Left hindlimb (tissue), 1 donor: ENCODE results near the gene TMEM42.
A peak's percentile ranks its signal among the peaks of the same experiment; 100 is the strongest.
"Not testable (repeated sequence)": the region's sequence is repeated elsewhere in the genome, so short reads cannot be mapped to it uniquely, and the experiment has no call there.

Experiments used
- DNase-seq: peaks from one replicate; pipeline ENCODE4 v3.0.0-alpha.2; 2018

Gene TMEM42

DNA sequence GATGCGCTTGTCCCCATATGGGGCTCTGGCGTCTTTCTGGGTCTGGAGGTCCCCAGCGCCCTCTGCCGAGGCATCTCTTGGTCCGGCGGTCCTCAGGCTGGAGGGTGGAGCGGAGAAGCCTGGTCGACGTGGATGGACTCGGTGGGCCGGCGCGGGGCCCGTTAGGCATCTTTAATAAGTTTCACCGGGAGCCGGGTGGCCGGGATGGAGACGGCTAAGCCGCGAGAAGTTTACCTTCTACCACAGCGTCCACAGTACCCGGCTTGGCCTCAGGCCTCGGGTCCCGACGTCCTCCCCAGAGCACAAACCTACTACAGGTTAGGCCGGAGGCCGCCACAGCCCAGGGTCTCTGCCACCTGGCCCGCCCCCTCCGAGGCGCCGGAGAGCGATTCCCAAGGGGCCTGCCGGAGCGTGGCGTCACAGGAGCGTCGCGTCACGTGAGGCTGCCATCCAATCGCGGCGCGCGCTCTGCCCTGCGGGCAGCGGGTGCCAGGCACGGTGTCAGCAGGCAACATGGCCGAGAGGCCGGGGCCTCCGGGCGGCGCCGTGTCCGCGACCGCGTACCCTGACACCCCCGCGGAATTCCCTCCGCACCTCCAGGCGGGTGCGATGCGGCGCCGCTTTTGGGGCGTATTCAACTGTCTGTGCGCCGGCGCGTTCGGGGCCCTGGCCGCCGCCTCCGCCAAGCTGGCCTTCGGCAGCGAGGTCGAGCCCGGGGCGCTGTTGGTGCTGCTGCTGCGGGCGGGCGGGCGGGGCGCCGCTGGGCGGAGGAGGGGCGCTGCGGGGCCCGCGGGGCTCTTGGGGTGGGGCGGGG is at the start of gene TMEM42:
Gene TMEM42, plus strand, starts transcription at position 501 of the 814 bp plus-strand sequence. Its CDS starts 13 bp downstream, at position 514.
- peak; percentile 94 for DNase-seq

DNA sequence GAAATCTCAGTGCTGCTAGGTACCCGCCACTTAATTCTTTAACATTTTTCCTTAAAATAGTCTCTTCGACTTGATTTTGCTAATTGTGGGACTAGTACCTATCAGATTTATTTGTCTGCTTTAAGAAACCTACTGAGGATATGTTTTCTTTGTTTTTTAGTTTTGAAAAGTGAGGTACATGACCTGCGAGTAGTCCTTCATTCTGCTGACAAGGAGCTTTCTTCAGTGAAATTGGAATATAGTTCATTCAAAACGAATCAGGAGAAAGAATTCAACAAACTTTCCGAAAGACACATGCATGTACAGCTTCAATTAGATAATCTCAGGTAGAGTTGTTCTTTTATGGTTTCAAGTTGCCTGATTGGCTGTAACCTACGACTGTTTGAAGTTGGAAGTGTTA is 47.0 kb upstream of the TMEM42 start:
- no peak for DNase-seq

DNA sequence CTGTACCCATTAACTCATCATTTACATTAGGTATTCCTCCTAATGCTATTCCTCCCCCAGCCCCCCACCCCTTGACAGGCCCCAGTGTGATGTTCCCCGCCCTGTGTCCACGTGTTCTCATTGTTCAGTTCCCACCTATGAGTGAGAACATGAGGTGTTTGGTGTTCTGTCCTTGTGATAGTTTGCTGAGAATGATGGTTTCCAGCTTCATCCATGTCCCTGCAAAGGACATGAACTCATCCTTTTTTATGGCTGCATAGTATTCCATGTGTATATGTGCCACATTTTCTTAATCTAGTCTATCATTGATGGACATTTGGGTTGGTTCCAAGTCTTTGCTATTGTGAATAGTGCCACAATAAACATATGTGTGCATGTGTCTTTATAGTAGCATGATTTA is 45.4 kb upstream of the TMEM42 start:
- not testable (repeated sequence) for DNase-seq

DNA sequence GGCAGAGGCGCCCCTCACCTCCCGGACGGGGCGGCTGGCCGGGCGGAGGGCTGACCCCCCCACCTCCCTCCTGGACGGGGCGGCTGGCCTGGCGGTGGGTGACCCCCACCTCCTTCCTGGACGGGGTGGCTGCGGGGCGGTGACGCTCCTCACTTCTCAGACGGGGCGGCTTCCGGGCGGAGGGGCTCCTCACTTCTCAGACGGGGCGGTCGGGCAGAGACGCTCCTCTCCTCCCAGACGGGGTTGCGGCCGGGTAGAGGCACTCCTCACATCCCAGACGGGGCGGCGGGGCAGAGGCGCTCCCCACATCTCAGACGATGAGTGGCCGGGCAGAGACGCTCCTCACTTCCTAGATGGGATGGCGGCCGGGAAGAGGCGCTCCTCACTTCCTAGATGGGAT is 40.5 kb upstream of the TMEM42 start:
- not testable (repeated sequence) for DNase-seq

DNA sequence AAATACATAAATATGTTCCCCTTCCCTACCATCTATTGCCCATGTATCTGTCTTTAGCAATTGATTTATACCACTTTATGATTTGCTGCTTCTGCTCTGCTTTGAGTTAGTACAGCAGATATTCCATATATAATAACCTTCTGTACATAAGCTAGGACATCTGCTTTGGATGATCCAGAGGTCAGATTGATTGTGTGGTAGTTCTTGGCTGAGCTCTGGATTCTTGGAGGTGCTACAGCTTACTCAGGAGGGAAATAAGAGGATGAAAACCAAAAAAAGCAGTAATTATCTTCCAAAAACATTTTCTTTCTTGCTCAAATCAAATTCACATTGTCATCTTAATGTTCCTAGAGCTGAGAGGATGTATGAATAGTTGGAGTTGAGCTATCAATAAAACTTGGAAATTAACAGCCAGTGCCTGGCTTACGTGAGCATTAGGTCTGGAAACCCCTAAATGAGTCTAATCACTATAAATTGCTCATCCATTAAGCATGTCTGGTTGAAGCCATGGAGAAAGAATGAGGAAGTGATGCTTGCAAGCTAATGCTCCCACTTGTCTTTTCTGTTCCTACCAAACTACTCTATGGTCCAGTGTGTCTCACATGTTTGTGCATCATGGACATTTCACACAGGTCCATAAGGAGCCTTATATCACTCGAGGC is 36.3 kb upstream of the TMEM42 start:
- no peak for DNase-seq

DNA sequence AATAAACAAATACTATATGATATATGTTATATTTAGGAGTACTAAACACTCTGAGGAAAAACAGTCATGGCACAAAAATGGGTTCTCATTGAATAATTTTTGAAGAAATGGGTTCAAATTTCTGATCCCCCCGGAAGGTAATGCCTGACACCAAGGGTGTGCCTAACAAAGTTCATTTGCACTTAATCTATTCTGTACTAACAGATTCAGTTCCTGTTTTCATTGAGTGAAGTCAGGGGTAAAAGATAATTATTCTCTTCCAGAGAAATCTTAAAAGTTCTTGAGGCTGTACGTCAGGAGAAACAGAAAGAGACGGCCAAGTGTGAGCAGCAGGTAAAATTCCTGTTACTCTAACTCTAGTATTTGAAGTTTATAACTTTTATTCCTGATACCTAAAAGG is 34.5 kb upstream of the TMEM42 start:
- DNase-seq = no peak

DNA sequence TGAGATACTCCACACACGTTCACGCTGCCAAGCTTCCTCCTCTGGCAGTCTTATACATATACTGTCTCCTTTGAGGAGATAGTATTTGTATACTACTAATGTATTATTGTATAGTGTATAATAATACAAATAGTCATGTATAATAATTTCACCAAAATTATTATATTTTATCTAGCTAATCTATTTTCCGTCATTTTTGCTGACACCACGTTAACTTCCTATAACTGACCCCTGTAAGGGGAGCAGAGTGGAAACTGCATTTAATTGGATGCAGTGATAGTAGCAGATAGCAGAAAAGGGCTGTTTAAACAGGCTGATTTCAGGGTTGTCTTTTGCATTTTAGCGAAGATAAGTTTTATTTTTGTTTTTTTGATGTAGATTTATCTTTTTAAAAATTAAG is 30.5 kb upstream of the TMEM42 start:
- DNase-seq = no peak

DNA sequence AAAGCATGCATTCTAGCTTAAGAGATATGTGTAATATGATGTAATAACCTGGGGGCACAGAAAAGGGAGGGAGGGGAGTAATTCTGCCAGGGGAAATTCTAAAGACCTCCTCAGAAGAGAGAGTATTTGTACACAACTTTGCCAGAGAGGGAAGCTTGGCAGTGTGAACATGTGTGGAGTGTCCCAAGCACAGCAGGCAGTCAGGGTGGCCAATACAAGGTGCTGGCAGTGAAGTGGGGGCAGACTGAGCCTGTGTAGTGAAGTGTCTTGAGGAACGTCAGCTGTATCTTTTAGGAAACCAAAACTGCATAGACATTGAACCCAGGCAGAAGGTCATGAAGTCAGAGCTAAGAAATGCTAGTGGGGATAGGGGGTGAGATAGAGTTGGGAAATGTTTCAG is 29.7 kb upstream of the TMEM42 start:
- DNase-seq = no peak

DNA sequence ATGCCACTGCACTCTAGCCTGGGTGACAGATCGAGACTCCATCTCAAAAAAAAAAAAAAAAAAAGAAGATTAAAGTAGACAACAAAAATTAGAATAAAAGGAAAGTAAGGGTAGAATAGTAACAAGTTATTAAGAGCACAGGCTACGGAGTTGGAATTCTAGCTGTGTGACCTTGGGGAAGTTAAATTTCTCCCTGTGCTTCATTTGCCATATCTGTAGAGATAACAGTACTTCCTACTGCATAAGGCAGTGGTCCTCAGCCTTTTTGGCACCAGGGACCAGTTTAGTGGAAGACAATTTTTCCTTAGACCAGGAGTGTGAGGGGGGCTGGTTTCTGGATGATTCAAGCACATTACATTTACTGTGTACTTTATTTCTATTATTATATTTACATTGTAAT is 28.7 kb upstream of the TMEM42 start:
- no peak for DNase-seq

DNA sequence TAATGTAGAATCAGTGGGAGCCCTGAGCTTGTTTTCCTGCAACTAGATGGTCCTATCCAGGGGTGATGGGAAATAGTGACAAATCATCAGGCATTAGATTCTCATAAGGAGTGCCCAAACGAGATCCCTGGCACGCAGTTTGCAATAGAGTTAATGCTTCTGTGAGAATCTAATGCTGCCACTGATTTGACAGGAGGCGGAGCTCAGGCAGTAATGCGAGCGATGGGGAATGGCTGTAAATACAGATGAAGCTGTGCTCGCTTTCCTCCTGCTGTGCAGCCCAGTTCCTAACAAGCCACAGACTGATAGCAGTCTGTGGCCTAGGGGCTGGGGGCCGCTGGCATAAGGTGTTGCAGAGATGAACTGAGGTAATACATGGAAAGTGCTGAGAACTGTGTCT is 28.3 kb upstream of the TMEM42 start:
- no peak for DNase-seq

DNA sequence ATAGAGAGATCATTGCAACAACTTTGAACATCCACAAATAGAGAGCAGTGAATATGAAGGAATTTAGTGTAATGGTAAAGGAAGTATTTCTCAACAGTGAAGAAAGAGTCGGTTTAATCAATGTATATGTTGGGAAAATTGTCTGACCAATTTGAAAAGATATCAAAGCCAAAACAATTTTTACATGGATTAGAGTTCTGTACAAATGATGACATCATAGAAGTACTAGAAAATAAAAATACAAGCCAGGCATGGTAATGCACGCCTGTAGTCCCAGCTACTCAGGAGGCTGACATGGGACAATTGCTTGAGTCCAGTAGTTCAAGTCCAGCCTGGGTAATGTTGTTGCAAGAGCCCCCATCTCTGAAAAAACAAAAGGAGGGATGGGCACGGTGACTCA is 26.0 kb upstream of the TMEM42 start:
- DNase-seq = no peak

DNA sequence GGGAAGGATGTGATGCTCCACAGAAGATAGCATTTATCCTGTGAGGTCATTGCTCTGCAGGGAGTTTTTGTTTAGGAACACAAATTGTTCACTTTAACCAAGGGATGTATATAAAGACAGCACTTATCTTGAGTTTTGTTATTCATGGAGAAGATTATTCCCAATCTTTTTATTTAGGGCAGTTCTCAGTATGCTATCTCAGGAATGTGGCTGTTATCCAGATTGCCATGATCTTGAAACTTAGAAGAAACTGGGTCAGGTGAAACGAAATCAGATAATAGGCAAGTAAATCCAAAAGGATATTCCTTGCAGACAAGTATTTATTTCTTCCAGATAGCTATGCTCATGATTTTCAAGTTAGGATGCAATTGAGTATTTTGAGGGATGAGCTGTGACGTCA is 19.3 kb upstream of the TMEM42 start:
- no peak for DNase-seq

DNA sequence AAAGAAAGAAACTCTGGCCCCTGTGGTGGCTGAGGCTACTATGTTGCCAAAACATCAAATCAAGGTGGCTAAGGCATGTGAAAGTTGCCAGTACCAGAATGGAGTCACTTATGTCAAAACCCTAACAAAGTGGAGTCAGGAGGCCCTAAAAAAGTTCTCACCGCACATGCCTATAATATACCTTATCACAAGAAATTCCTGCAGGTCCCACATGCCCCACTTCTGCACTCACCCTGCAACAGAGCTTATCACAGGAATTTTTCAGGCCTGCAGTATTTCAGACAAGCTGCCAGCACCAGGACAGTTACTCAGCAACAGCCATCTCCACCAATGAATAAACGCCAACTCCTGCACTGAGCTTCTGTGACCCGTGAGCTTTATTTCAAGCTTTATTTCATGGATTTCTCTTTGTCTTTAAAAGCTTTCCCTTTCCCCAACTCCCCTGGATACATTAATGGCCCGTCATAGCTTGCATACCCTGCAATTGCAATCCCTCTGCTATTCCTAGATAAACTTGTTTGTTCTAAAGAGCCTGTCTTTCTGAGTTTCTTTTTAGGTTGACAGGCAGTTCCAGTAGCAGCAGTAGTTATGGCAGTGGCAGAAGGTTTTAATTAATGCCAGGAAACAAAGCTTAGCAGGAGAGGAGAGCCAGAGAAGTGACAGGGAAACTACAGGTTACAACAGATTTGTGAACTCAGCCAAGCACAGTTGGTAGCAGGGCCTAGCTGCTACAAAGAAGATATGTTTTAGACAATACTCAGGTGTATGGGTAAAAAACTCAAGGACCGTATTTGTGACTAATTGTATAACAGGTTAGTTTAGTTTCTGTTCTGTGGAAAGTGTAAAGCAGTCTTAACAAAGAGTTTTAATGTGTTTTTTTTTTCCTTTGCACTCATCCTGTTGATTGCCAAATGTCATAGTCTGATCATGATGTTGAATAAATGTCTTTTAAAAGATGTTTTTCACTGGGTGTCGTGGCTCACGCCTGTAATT is 15.9 kb upstream of the TMEM42 start:
- DNase-seq = no peak

DNA sequence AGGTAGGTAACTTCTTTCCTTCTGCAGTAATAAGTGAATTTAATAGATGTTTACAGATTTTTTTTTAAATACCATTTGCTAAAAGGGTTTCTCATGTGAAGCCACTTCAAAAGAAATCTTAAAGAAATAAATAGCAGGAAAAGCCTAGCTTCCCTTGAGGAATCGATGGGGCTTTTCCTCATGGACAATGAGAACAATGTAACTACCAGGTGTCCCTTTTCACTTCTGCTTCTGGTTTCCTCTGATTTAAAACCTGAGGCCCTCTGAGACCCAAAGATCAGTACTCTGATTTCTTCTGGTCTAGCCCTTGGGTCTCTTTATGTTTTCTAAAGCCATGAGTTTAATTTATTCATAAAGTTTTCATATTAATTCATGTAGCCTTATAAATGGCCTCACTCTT is 13.1 kb upstream of the TMEM42 start:
- no peak for DNase-seq

DNA sequence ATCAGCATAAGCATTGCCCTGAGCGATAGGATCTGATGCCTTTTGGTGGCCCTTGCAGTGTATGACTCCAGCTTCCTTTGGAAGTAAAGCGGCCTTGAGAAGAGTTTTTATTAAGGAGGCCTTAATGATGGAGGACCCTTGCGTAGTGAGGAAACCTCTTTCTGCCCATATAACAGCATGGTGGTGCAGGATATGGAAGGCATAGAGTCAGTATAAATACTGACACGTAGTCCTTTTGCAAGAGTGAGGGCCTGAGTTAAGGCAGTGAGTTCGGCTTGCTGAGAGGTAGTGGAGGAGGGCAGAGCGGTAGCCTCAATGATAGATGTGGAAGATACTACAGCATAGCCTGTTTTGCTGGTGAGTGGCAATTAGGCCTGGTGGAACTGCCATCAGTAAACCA is 5.0 kb upstream of the TMEM42 start:
- DNase-seq = not testable (repeated sequence)

DNA sequence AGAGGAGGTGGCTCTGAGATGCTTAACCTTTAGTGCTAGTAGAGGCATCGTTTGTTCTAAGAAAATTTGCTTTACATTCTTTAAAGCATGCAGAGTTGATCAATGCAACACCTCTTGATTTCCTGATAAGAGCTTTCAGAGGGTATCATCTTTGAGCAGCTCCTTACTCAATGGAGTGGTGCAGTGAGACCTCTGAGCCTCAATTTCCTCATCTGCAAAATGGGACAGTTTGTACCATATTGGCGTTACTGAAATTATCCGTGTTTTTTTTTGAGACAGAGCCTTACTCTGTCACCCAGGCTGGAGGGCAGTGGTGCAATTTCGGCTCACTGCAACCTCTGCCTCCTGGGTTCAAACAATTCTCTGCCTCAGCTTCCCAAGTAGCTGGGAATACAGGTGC is 1.6 kb upstream of the TMEM42 start:
- no peak for DNase-seq

DNA sequence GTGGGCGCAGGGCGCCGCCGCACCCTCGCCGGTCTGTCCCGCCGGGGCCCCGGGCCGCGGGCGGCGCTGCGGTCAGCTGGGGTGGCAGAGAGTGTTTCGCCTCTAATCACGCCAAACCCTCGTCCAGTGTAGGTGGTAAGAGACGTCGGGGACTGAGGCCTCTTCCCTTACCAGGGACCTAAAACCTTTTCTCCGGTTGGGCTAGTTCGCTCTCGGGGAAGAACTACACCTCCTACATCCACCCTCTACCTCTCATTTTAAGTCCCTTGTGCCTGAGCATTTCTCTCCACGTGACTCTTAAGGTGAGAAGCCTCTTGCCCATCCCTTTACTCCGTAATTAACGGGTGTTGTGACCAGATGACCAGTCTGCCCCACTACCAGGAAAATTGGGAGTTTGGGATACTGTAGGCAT is 520 bp downstream of the TMEM42 start:
- DNase-seq = no peak

DNA sequence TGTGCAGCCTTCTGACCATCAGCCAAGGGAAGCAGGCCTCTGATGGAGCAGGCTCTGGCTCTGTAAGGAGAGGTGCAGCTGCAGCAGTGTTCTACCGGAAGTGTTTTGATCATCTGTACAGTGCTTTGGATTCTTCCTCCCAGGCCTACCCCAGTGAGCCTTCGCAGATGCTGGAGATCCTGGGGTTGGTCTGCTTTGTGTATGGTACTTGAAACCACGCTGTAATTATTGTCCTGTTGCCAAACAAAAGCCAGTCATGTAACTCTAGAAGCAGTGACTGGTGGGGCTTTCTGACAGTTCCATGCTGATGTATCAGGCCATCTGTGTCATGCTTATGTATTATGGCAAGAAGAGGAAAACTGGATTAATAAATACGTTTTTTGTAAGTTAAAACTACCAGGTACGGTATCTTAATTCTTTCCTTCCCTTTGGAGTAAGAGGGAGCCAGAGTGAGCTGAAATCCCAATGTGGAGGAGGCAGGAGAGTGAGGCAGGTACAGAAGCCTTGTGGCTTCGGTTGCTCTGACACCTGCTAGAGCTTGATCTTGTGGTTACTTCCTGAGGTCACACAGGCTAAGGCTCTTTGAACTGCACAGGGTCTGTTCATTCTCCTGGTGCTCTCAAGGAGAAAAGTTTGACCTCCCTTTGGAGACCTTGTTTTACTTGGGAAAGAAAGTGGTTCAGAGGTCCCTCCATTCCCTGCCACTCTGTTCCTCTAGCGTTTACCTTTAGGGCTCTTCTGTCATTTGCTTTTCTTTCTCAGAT is 3.7 kb downstream of the TMEM42 start:
- DNase-seq = no peak

DNA sequence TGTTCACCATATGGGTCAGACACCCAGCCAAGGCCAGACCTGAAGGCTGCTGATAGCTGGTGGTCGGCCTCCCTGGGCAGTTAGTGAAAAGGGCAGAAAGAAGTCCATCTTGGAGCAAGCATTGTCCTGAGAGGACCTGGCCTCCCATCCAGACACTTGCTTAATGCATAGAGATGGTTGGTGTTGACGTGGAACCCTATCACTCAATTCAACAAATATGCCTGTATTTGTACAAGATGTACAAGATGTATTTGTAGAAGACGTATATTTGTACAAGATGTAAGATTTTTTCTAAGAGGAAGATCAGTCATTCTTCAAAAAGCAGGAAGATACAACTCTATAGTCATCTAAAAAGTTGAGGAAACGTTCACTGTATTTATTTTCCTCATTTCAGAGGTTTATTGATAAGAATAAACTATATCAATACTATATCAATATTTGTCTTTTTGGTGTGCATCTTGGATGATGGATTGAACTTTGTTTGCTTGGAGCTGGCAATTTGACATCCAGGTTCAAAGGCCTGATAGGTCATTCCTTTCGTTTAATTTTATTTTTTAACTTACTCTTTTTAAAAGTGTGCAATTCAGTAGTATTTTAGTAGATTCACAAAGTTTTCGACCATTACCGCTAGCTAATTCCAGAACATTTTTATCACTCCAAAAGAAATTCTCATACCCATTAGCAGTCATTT is 5.9 kb downstream of the TMEM42 start:
- DNase-seq = no peak

DNA sequence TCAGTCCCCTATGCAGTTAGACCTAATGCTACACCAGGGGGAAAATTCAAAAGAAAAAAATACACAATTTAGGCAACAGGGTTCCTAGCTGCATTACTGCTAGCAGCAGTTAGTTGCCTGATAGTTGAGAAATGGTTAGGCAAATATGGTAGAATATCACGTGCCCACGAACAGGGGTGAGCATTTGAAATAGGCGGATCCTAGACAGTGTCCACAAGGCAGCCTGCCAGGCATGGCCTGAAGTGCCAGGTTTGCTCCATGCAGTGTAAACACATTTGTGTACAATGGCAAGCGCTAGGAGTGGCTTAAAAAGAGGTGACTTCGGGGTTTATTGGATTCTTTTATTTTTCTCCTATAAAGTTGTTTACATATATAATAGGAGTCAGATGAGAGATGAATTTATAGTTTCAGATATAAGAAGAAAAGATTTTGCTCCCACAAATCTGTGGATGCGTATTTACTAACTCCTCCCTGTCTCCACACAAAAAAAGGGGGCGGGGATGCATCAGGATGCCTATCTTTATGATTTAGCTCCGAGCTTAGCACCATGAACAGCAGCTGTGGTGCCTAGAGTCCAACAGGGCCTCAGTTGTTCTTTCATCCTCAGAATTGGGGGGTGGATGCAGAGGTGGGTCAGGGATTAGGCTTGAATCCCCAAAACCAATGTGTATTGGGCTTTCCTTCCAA is 8.8 kb downstream of the TMEM42 start:
- DNase-seq = no peak

DNA sequence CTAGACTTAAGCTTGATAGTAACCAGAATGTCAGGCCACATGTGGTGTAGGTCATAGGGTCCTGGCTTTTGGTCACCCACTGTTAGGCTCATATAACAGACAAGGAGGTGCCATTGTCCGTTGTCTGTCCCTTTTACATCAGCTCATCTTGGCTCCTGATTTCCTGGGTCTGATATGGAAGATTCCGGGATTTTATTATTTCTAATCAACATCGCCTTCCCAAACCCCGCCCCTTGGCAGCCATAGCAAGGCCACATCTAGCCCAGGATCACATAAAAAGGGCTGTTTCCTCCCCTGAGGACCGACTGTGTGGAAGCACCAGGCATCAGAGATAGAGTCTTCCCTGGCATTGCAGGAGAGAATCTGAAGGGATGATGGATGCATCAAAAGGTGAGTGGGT is 12.6 kb downstream of the TMEM42 start, which contains the start of gene TGM4:
Gene TGM4, plus strand, starts transcription at position 301 of the 400 bp plus-strand sequence. Its CDS starts 71 bp downstream, at position 372.
- DNase-seq = no peak
